ENCODE data around the gene SSR2. TPM values are rescaled to one million over a fixed set of nuclear protein-coding genes. Genes with fewer than 3 reads are reported as not detected.

Gene SSR2
- total RNA-seq, 1 donor from 2014 or later: 231 TPM

- Histone ChIP-seq H3K4me1 (peaks cover 1% of the 10 kb centered on the region), H3K27ac (no peak overlapping the region), H3K9me3 (no peaks in the 10 kb centered on the region), H3K4me3 (no peak overlapping the region), H3K27me3 (no peaks in the 10 kb centered on the region), H3K36me3 (peaks cover 36% of the 10 kb centered on the region)
- intact Hi-C loops (cut with DNase I): no loop called here
- TF ChIP-seq CTCF (IDR thresholded peaks at IDR 0.05): no peak
- ATAC-seq (no peak), DNase-seq (no peak)
Measured at GRCh38 chr1:156006666-156007376, 13.9 kb downstream of the SSR2 start.

- intact Hi-C loops (cut with DNase I): no loop called here
- DNase-seq (no peak), ATAC-seq (peak; percentile 49)
- Histone ChIP-seq H3K27ac (no peak overlapping the region), H3K27me3 (no peaks in the 10 kb centered on the region), H3K4me3 (no peak overlapping the region), H3K4me1 (peaks cover 4% of the 10 kb centered on the region), H3K36me3 (peaks cover 18% of the 10 kb centered on the region), H3K9me3 (no peaks in the 10 kb centered on the region)
- TF ChIP-seq CTCF (IDR thresholded peaks at IDR 0.05): no peak
Measured at GRCh38 chr1:156004843-156005584, 15.7 kb downstream of the SSR2 start.

GRCh38 chr1:156003923-156004188, 16.9 kb downstream of the SSR2 start:
- TF ChIP-seq CTCF (IDR thresholded peaks at IDR 0.05): no peak
- no peak for DNase-seq
- H3K4me1 ChIP-seq: peaks cover 4% of the 10 kb centered on the region
- H3K27ac ChIP-seq: peak overlapping the region; percentile 80
- no peaks in the 10 kb centered on the region for H3K9me3 ChIP-seq
- H3K27me3 ChIP-seq: no peaks in the 10 kb centered on the region
- ATAC-seq: no peak
- H3K36me3 ChIP-seq: peaks cover 6% of the 10 kb centered on the region
- intact Hi-C loops (cut with DNase I): no loop called here
- peak overlapping the region; percentile 42 for H3K4me3 ChIP-seq

GRCh38 chr1:156002188-156002911, 18.4 kb downstream of the SSR2 start:
- H3K36me3 ChIP-seq: no peaks in the 10 kb centered on the region
- H3K4me1 ChIP-seq: peaks cover 4% of the 10 kb centered on the region
- intact Hi-C loops (cut with DNase I): no loop called here
- H3K27ac ChIP-seq: peak overlapping the region; percentile 80
- DNase-seq: no peak
- H3K27me3 ChIP-seq: no peaks in the 10 kb centered on the region
- peak overlapping the region; percentile 42 for H3K4me3 ChIP-seq
- no peaks in the 10 kb centered on the region for H3K9me3 ChIP-seq
- TF ChIP-seq CTCF (IDR thresholded peaks at IDR 0.05): no peak
- ATAC-seq: peak; percentile 80

GRCh38 chr1:156001662-156002171, 19.0 kb downstream of the SSR2 start:
- no peak for TF ChIP-seq CTCF (IDR thresholded peaks at IDR 0.05)
- DNase-seq (no peak), ATAC-seq (no peak)
- Histone ChIP-seq H3K4me1 (peaks cover 4% of the 10 kb centered on the region), H3K27ac (peak overlapping the region; percentile 80), H3K9me3 (no peaks in the 10 kb centered on the region), H3K27me3 (no peaks in the 10 kb centered on the region), H3K4me3 (peak overlapping the region; percentile 42), H3K36me3 (no peaks in the 10 kb centered on the region)
- intact Hi-C loops (cut with DNase I): no loop called here
